SH-SY5Y (cell line): Measurements from ENCODE around the gene PDE5A.

ENCODE experiments used
- GATA2 ChIP-seq: IDR thresholded peaks from 2 replicates; pipeline ENCODE4 v1.6.1; 2011; ENCODE audit warnings: mild to moderate bottlenecking, low read depth, low read length
- GATA3 ChIP-seq: IDR thresholded peaks from 2 replicates; pipeline ENCODE4 v1.6.1; 2011; ENCODE audit warnings: low read depth, mild to moderate bottlenecking, low read length, moderate library complexity

PDE5A gene

GRCh38 chr4:119624356-119624755, 4.2 kb downstream of the PDE5A start:
- no peak for TF ChIP-seq GATA2
- TF ChIP-seq GATA3: no peak

- TF ChIP-seq GATA3 (no peak), GATA2 (no peak)
Observed at GRCh38 chr4:119623025-119623424, 5.6 kb downstream of the PDE5A start.

- TF ChIP-seq GATA3: no peak
- no peak for TF ChIP-seq GATA2
Observed at GRCh38 chr4:119615068-119615719, 13.4 kb downstream of the PDE5A start.

- TF ChIP-seq GATA3 (no peak), GATA2 (no peak)
Observed at GRCh38 chr4:119604266-119604665, 24.3 kb downstream of the PDE5A start.

GRCh38 chr4:119602366-119602765, 26.2 kb downstream of the PDE5A start:
- no peak for TF ChIP-seq GATA2
- TF ChIP-seq GATA3: no peak

GRCh38 chr4:119598521-119598920, 30.1 kb downstream of the PDE5A start:
- no peak for TF ChIP-seq GATA3
- no peak for TF ChIP-seq GATA2

GRCh38 chr4:119597377-119597776, 31.2 kb downstream of the PDE5A start:
- TF ChIP-seq GATA2 (no peak), GATA3 (no peak)

- no peak for TF ChIP-seq GATA2
- no peak for TF ChIP-seq GATA3
Observed at GRCh38 chr4:119593698-119594097, 34.9 kb downstream of the PDE5A start.

- no peak for TF ChIP-seq GATA3
- no peak for TF ChIP-seq GATA2
Observed at GRCh38 chr4:119592830-119593229, 35.8 kb downstream of the PDE5A start.

GRCh38 chr4:119589165-119589564, 39.4 kb downstream of the PDE5A start:
- TF ChIP-seq GATA3 (no peak), GATA2 (no peak)

- no peak for TF ChIP-seq GATA3
- no peak for TF ChIP-seq GATA2
Observed at GRCh38 chr4:119587796-119588195, 40.8 kb downstream of the PDE5A start.

- TF ChIP-seq GATA2 (no peak), GATA3 (no peak)
Observed at GRCh38 chr4:119585771-119586170, 42.8 kb downstream of the PDE5A start.

- TF ChIP-seq GATA3 (no peak), GATA2 (no peak)
Observed at GRCh38 chr4:119581190-119581873, 47.3 kb downstream of the PDE5A start.

GRCh38 chr4:119580293-119580692, 48.3 kb downstream of the PDE5A start:
- no peak for TF ChIP-seq GATA3
- TF ChIP-seq GATA2: no peak

GRCh38 chr4:119579823-119580222, 48.8 kb downstream of the PDE5A start:
- no peak for TF ChIP-seq GATA3
- no peak for TF ChIP-seq GATA2

GRCh38 chr4:119570401-119570800, 58.2 kb downstream of the PDE5A start:
- no peak for TF ChIP-seq GATA2
- TF ChIP-seq GATA3: no peak
